ENCODE results near the gene MGAT2. TPM values are rescaled to one million over a fixed set of nuclear protein-coding genes. Genes with fewer than 3 reads are reported as not detected.

Gene MGAT2
- total and polyA plus RNA-seq, 2 of the 4 experiments (the other 2 are of a cell fraction), result 36.6 to 67.6 TPM

DNA sequence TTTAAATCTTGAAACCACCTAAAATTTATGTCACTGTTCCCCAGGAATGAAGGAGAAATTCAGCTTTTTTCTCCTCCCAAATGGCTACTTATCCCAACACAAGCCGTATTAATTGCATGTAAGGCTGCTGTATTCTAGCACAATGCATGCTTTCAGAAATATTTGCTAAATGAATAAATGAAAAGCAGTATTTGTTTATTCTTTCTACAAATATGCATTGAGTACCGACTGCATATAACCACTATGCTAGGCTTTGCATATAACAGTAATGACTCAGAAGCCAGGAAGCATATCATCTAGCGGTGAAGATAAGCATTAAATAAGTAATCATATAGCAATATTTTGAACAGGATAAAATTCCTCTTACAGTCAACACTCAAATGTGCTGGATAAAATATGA lies 27.6 kb upstream of the MGAT2 start:
- no peak overlapping the region; the same call in 1 of the 2 replicates for H3K18ac ChIP-seq (ENCODE audit: low read depth, low read length)
- TF ChIP-seq, protein P1, sequence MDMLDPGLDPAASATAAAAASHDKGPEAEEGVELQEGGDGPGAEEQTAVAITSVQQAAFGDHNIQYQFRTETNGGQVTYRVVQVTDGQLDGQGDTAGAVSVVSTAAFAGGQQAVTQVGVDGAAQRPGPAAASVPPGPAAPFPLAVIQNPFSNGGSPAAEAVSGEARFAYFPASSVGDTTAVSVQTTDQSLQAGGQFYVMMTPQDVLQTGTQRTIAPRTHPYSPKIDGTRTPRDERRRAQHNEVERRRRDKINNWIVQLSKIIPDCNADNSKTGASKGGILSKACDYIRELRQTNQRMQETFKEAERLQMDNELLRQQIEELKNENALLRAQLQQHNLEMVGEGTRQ (IDR thresholded peaks at IDR 0.05; ENCODE audit: low read depth, low read length), result no peak
- TF ChIP-seq MAFK (IDR thresholded peaks at IDR 0.05; ENCODE audit: low read depth, low read length) (peak; percentile 36; the same call in 1 of the 2 replicates), FOS (IDR thresholded peaks at IDR 0.05; ENCODE audit: low read depth, low read length) (no peak), CEBPB (IDR thresholded peaks at IDR 0.05; ENCODE audit: low read depth, low read length) (no peak), POLR2A (IDR thresholded peaks at IDR 0.05; ENCODE audit: low read depth, low read length) (no peak), CHD1 (IDR thresholded peaks at IDR 0.05; ENCODE audit: low read depth, low read length) (no peak), BHLHE40 (IDR thresholded peaks at IDR 0.05; ENCODE audit: low read depth, low read length) (no peak), RCOR1 (IDR thresholded peaks at IDR 0.05; ENCODE audit: insufficient replicate concordance, low read length) (no peak), MAZ (IDR thresholded peaks at IDR 0.05; ENCODE audit: borderline replicate concordance, low read depth, low read length) (no peak)
- TF ChIP-seq, protein P2, sequence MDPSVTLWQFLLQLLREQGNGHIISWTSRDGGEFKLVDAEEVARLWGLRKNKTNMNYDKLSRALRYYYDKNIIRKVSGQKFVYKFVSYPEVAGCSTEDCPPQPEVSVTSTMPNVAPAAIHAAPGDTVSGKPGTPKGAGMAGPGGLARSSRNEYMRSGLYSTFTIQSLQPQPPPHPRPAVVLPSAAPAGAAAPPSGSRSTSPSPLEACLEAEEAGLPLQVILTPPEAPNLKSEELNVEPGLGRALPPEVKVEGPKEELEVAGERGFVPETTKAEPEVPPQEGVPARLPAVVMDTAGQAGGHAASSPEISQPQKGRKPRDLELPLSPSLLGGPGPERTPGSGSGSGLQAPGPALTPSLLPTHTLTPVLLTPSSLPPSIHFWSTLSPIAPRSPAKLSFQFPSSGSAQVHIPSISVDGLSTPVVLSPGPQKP (IDR thresholded peaks at IDR 0.05; ENCODE audit: borderline replicate concordance, low read depth, low read length), result no peak
- TF ChIP-seq, protein P3, sequence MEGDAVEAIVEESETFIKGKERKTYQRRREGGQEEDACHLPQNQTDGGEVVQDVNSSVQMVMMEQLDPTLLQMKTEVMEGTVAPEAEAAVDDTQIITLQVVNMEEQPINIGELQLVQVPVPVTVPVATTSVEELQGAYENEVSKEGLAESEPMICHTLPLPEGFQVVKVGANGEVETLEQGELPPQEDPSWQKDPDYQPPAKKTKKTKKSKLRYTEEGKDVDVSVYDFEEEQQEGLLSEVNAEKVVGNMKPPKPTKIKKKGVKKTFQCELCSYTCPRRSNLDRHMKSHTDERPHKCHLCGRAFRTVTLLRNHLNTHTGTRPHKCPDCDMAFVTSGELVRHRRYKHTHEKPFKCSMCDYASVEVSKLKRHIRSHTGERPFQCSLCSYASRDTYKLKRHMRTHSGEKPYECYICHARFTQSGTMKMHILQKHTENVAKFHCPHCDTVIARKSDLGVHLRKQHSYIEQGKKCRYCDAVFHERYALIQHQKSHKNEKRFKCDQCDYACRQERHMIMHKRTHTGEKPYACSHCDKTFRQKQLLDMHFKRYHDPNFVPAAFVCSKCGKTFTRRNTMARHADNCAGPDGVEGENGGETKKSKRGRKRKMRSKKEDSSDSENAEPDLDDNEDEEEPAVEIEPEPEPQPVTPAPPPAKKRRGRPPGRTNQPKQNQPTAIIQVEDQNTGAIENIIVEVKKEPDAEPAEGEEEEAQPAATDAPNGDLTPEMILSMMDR (conservative IDR thresholded peaks at IDR 0.05; ENCODE audit: low read depth, low read length), result peak; percentile 19; the same call in 1 of the 2 replicates
- H3K27ac ChIP-seq (ENCODE audit: insufficient read depth, low read length), result peak overlapping the region; percentile 81; the same call in 1 of the 2 replicates
- H2AFZ ChIP-seq (replicated peaks; ENCODE audit: low read length, poor library complexity), result no peak overlapping the region
- H3K4me3 ChIP-seq (ENCODE audit: insufficient read depth, low read depth, low read length), result no peak overlapping the region
- H2BK20ac ChIP-seq (ENCODE audit: low read depth, low read length), result no peak overlapping the region
- ChIA-PET CTCF (interaction anchor here (0.7 kb wide), 1 partner anchor 20 kb away, joined by 4 read pairs; no protein-coding TSS in a partner anchor), POLR2A (ENCODE audit: unreplicated experiment) (no interaction called here)
- H3K4me1 ChIP-seq (ENCODE audit: control insufficient read depth, insufficient read depth, low read length), result peaks cover 5% of the 10 kb centered on the region; the same call in 1 of the 2 replicates
- no peak overlapping the region for H3K14ac ChIP-seq (replicated peaks; ENCODE audit: low read depth, low read length)
- BruUV-seq (replicated peaks), result no TSS peak
- H2BK5ac ChIP-seq (ENCODE audit: low read depth, low read length, poor library complexity, severe bottlenecking), result peak overlapping the region; percentile 77
- H3K4ac ChIP-seq (ENCODE audit: low read depth, low read length), result 0 out of 2 replicates have a peak overlapping the region, but pooled peaks have one; percentile 29
- H3K79me1 ChIP-seq (ENCODE audit: low read depth in 1 of 2, low read length in 2 of 2), result peaks cover 0 to 13% of the 10 kb centered on the region in 2 experiments; a peak in 2 of 4 replicates
- H2AK5ac ChIP-seq (ENCODE audit: low read depth, low read length), result no peak overlapping the region
- H4K8ac ChIP-seq (ENCODE audit: low read depth in 2 of 2, low read length in 2 of 2), result peak overlapping the region in 1 of 2 experiments; percentile 48; a peak in 1 of 4 replicates
- no peaks in the 10 kb centered on the region for H4K20me1 ChIP-seq (ENCODE audit: insufficient read depth, low read length)
- dilution Hi-C loops (cut with HindIII; ENCODE audit: low sequenced_read_pairs, unreplicated experiment), result no loop called here
- H4K5ac ChIP-seq (ENCODE audit: low read depth, low read length), result no peak overlapping the region
- H3K9me3 ChIP-seq (ENCODE audit: control insufficient read depth, insufficient read depth, low read length), result no peaks in the 10 kb centered on the region
- no peaks in the 10 kb centered on the region for H3K36me3 ChIP-seq (ENCODE audit: control insufficient read depth, insufficient read depth, low read length)
- ATAC-seq (ENCODE audit: low read depth), result peak; percentile 78
- peak; percentile 89 for DNase-seq
- no peaks in the 10 kb centered on the region for H3K27me3 ChIP-seq (ENCODE audit: control insufficient read depth, insufficient read depth, low read length)
- no peak overlapping the region for H3K4me2 ChIP-seq (ENCODE audit: low read depth, low read length)
- no peak overlapping the region for H3K9ac ChIP-seq (ENCODE audit: low read depth, low read length)
- in situ Hi-C loops (cut with MboI; ENCODE audit: low sequenced_read_pairs), result no loop called here
- H2BK15ac ChIP-seq (ENCODE audit: low read depth, low read length), result no peak overlapping the region; the same call in 2 of the 3 replicates
- H4K91ac ChIP-seq (ENCODE audit: insufficient read depth, low read depth, low read length), result no peak overlapping the region
- H2AK9ac ChIP-seq (replicated peaks; ENCODE audit: low read depth, low read length, poor library complexity), result no peak overlapping the region
- no CpG with 5 or more reads among the region's 3 CpGs for WGBS, 2 experiments (ENCODE audit: extremely low coverage in 2 of 2, insufficient read length in 1 of 2)
- intact Hi-C loops (cut with micrococcal nuclease), result no loop called here
- H3K23ac ChIP-seq (ENCODE audit: low read depth, low read length), result no peak overlapping the region
- H3K9me1 ChIP-seq (ENCODE audit: insufficient read depth, low read length), result peaks cover 4% of the 10 kb centered on the region; the same call in 1 of the 2 replicates
- H2BK120ac ChIP-seq (ENCODE audit: low read depth, low read length), result peak overlapping the region; percentile 68
- H3K56ac ChIP-seq (ENCODE audit: extremely low read depth, insufficient read depth, low read length), result no peak overlapping the region

Measured in IMR-90 (cell line).